ENCODE measurements around the gene TTC7B.
"Not testable (repeated sequence)": the region's sequence is repeated elsewhere in the genome, so short reads cannot be mapped to it uniquely, and the experiment has no call there.

The TTC7B gene

GRCh38 chr14:90831821-90832220 lies 15.6 kb upstream of the TTC7B start:
- TF ChIP-seq CTCF (IDR thresholded peaks at IDR 0.05; ENCODE audit: insufficient read depth, low read length, missing control alignments) = no peak
- ChIA-PET POLR2A (no interaction called here), CTCF (no interaction called here)
- H3K4me3 ChIP-seq (ENCODE audit: low read depth, low read length) = no peak overlapping the region
- no peak for DNase-seq (ENCODE audit: low read depth, low spot score)

- no peak for TF ChIP-seq CTCF (IDR thresholded peaks at IDR 0.05; ENCODE audit: insufficient read depth, low read length, missing control alignments)
- POLR2A ChIA-PET = no interaction called here
- no peak for DNase-seq (ENCODE audit: low read depth, low spot score)
- CTCF ChIA-PET = no interaction called here
- H3K4me3 ChIP-seq (ENCODE audit: low read depth, low read length) = no peak overlapping the region
These were observed 14.9 kb upstream of the TTC7B start for GRCh38 chr14:90830931-90831701.

GRCh38 chr14:90829677-90830076 lies 13.4 kb upstream of the TTC7B start:
- no peak for TF ChIP-seq CTCF (IDR thresholded peaks at IDR 0.05; ENCODE audit: insufficient read depth, low read length, missing control alignments)
- ChIA-PET POLR2A (no interaction called here), CTCF (no interaction called here)
- no peak for DNase-seq (ENCODE audit: low read depth, low spot score)
- no peak overlapping the region for H3K4me3 ChIP-seq (ENCODE audit: low read depth, low read length)

GRCh38 chr14:90828642-90829487 lies 12.6 kb upstream of the TTC7B start:
- ChIA-PET CTCF (interaction anchor here (1.1 kb wide), 2 partner anchors 11 to 12 kb away, joined by 3 to 4 read pairs; no protein-coding TSS in a partner anchor), POLR2A (no interaction called here)
- H3K4me3 ChIP-seq (ENCODE audit: low read depth, low read length) = no peak overlapping the region
- TF ChIP-seq CTCF (IDR thresholded peaks at IDR 0.05; ENCODE audit: insufficient read depth, low read length, missing control alignments) = no peak
- no peak for DNase-seq (ENCODE audit: low read depth, low spot score)

GRCh38 chr14:90827919-90828610 lies 11.8 kb upstream of the TTC7B start:
- DNase-seq (ENCODE audit: low read depth, low spot score) = no peak
- POLR2A ChIA-PET = no interaction called here
- CTCF ChIA-PET = interaction anchor here (1.1 to 3.8 kb wide), 3 partner anchors 10 to 12 kb away, joined by 3 to 18 read pairs (median 4); partner anchors contain the start of gene TTC7B
- peak overlapping the region; percentile 56 for H3K4me3 ChIP-seq (ENCODE audit: low read depth, low read length)
- TF ChIP-seq CTCF (IDR thresholded peaks at IDR 0.05; ENCODE audit: insufficient read depth, low read length, missing control alignments) = no peak

GRCh38 chr14:90823542-90823941 lies 7.3 kb upstream of the TTC7B start:
- CTCF ChIA-PET; POLR2A ChIA-PET; H3K4me3 ChIP-seq (ENCODE audit: low read depth, low read length); DNase-seq (ENCODE audit: low read depth, low spot score): not testable (repeated sequence)
